Fibroblast of lung (primary cell): ENCODE data around the gene ZBTB16.

Experiments
- CTCF ChIP-seq, 2 donors: IDR thresholded peaks in 1 of 2; conservative IDR thresholded peaks in 1 of 2; 1 replicate in 1 of 2; 2 replicates in 1 of 2; pipeline ENCODE4 v1.5.1; 2011 to 2012; ENCODE audit warnings: low read length in 2 of 2, control low read depth in 1 of 2, inconsistent platforms in 1 of 2, low read depth in 1 of 2, mild to moderate bottlenecking in 1 of 2
- EZH2 ChIP-seq: IDR thresholded peaks from 2 replicates; pipeline ENCODE4 v1.5.1; 2012; ENCODE audit warnings: low read length, control low read depth, mild to moderate bottlenecking; ENCODE audit errors: missing control alignments

DNA sequence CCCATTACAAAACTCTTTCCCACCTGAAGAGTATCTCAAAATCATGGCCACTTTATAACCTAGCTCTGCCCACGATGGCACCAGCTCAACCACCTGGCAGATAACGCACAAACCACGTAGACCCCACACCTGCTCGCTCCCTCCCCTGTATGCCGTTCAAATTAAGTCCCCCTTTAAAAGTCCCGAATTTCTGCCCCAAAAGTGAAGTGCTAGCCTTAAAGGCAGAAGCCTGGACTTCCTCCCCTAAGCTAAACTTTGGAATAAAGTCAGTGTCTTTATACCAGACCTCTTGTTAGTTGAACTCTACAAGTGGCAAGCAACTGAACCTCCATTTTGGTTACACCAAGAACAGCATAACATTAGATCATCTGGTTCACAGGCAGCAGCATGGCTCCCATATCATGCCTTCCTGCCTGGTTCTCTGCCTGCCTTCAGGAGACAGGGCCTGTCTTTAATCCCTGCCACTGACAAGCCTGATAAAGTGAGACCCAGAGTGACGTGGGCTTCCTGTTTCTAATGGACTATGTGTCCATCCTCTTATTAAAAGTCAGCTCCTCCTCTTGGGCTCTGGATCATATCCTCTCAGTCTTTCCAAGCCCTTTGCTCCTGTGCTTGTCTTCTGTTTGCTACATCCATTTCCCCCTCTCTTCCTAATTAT, 204.1 kb downstream of the ZBTB16 start:
- TF ChIP-seq CTCF (conservative IDR thresholded peaks at IDR 0.05 in 1 of 2, IDR thresholded peaks at IDR 0.05 in 1 of 2; ENCODE audit: low read depth in 1 of 2, low read length in 2 of 2): no peak
- no peak for TF ChIP-seq EZH2
